CMK (cell line): ENCODE measurements around the gene CDH22.

Experiments used
- DNase-seq: peaks from one replicate; pipeline ENCODE4 v3.0.0-alpha.2; 2010; ENCODE audit warnings: low read depth

The CDH22 gene

DNA sequence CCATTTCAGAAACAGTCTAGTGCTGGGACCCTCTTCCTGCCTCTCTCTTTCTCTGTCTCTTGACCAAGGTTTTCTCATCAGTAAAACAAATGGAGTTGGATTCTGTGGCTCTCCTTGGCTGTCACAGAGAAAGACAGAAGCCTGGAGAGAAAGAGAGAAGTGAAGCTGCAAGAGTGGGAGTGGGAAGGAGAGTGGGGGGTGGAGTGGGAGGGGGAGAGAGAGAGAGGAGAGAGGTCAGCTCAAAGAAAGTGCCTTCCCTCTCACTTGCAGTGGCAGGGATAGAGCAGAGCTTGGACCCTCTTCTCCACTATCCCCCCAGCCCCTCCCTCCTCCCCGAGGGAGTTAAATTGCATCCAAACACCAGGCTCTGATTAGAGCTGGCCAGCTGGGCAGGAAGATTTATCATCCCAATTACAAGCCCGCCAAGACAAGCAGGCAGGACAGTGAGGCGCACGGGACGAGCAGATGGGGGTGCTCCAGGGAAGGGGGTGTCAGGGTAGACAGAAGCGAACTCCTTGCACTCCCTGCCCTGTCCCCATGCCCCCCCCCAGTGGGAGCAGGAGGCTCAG, 115.8 kb downstream of the CDH22 start:
- DNase-seq: no peak

- DNase-seq: no peak
These were observed 116.7 kb downstream of the CDH22 start for GRCh38 chr20:46191611-46192010.

GRCh38 chr20:46191168-46191540, 117.1 kb downstream of the CDH22 start:
- DNase-seq: no peak

GRCh38 chr20:46190478-46191167, 117.7 kb downstream of the CDH22 start:
- no peak for DNase-seq

DNA sequence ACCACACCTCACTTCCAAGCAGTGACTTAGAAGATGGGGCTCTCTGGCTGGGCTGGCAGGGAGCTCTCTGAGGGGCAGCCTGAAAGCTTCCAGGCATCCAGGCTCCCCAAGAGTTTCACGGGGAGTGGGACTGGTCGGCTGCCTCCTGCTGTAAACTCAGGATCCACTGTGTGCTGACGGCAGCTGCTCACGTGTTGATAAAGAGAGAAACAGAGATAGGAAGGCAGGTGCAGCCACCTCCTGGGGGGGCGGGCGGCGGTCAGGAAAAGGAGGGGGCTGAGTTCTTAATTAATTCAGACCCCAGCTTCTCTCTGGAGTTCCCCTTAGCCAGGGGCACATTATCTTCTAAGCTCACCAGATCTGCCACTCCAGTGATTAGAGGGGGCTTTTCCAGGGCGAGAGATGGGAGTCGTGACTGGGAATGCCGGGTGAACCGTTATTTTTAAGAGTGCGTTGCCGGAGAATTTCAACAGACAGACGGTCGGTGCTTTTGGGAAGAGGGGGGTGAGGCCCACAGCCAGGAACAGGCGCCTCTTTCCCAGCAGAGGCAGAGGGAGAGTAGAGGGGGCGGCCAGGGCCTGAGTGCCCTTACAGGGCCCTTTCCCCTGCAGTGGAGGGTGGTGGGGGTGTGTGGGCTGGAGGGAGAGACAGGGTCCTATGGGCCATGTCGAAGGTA, 119.3 kb downstream of the CDH22 start:
- no peak for DNase-seq

GRCh38 chr20:46186210-46186609, 122.1 kb downstream of the CDH22 start:
- DNase-seq: no peak

DNA sequence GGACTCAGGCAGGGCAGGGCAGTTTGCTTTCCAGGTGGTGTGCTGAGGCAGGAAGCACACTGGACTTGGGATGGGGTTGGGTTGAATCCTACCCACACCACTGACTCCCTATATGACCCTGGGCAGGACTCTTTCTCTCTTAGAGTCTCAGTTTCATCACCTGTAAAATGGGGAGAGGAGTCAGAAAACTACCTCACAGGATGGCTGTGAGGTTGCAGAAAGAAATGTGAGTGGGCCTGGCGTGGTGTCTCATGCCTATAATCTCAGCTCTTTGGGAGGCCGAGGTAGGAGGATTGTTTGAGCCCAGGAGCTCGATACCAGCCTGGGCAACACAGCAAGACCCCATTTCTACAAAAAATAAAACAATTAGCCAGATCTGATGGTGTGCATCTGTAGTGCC, 122.9 kb downstream of the CDH22 start:
- DNase-seq: no peak

GRCh38 chr20:46183768-46184167, 124.5 kb downstream of the CDH22 start:
- no peak for DNase-seq

DNA sequence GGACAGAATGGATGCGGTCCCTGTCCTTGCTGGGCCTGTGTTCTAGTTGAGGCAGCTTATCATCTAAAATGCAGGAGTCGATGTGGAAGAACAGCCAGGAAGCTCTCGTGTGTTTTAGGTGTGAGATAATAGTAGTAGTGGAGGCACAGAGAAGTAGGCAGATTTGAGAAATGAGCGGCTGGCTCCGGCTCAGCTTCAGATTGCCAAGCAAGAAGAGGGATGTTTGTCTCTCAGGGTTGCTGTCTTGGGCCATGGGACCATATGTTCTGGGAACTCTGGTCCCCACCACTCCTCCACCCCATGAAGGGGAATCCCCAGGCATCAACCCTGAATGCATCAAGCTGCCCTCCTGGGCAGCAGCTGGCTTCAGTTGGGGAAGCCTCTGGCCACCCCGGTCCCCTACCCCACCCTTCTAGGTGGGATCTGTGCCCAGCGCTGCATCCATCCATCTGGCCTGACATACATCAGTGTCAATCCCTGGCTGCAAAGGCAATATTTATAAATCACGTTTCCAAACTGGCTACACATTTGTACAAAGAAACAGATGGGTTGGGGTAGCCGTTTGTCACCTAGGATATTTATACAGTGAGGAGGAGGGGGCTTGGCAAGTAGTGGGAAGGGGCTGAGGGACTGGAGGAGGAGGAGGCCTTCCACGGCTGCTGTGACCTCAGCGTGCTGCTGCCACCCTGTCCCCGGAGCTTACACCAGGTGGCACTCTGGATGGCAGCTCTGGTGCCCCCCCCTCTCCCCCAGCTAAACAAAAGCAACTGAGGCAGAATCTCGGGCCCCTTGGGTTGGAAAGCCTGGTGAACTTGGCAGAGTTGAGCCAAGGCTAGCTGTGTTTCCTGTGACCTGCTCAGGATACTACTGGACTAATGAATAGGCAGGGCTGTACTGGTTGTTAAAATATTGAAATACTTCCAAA, 125.8 kb downstream of the CDH22 start:
- no peak for DNase-seq

DNA sequence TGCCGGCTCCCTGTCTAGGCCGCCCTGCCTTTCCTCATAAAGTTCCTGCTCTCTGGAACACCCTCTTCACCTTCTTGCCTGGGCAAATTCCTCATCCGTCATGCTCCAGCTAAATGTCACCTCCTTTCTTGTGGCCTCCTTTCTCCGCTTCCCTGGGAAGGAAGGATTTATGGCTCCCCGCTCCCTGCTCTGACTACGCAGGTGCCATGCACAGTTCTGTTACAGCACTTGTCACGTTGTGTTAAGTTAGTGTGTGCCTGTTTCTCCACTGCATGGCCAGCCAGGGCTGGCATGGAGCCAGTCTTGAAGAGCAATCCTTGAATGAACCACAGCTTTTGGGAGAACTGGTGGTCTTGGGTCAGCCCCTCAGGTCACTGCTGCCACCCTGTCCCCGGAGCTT, 128.4 kb downstream of the CDH22 start:
- DNase-seq: no peak

GRCh38 chr20:46178891-46179290, 129.4 kb downstream of the CDH22 start:
- DNase-seq: no peak

DNA sequence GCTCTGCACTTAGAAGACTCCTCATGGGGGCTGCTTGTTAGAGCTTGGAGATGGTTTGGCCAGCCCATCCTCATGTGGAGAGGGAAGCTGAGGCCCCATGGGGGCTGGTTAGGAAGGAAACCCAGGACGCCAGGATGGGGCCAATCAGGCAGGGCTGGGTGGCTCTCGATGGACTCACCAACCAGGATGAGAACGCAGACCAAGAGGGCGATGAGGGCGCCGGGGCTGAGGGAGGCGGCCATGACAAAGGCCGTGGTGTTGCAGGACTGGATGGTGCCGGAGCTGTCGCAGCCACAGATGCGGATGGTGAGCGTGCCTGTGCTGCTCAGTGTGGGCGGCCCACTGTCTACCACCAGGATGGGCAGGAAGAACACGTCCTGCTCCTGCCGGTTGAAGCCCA, 130.5 kb downstream of the CDH22 start:
- DNase-seq: no peak

DNA sequence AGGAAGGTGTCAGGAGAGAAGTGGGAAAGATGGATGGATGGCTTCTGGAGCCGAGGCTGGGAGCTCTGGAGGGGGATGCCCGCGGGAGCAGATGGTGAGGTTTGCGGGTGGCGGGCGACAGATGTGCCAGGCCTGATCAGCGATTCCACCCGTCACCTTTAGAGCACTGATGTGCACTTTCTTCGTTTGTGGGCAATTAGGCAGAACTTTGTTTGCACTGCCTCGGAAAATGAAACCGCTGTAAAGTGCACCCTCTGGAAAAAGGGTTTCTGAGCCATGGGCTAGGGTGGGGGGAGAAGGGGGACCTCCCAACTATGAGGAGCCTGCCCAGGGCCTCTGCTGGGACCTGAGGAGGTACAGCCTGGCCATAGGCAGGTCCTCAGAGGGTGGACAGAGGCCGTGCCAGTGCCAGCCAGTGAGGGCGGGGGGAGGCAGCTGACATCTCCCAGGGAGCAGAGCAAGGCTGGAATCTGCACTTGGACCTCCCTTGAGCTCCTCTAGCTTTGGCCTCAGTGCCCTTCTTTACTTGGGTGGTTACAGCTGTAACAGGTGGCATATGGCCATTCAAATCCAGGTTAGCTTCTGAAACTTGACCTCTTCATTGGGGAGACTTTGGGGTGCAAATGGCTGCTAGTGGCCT, 131.4 kb downstream of the CDH22 start:
- no peak for DNase-seq

GRCh38 chr20:46175127-46175494, 133.2 kb downstream of the CDH22 start:
- DNase-seq: no peak

- DNase-seq: no peak
These were observed 133.7 kb downstream of the CDH22 start for GRCh38 chr20:46174469-46175126.

DNA sequence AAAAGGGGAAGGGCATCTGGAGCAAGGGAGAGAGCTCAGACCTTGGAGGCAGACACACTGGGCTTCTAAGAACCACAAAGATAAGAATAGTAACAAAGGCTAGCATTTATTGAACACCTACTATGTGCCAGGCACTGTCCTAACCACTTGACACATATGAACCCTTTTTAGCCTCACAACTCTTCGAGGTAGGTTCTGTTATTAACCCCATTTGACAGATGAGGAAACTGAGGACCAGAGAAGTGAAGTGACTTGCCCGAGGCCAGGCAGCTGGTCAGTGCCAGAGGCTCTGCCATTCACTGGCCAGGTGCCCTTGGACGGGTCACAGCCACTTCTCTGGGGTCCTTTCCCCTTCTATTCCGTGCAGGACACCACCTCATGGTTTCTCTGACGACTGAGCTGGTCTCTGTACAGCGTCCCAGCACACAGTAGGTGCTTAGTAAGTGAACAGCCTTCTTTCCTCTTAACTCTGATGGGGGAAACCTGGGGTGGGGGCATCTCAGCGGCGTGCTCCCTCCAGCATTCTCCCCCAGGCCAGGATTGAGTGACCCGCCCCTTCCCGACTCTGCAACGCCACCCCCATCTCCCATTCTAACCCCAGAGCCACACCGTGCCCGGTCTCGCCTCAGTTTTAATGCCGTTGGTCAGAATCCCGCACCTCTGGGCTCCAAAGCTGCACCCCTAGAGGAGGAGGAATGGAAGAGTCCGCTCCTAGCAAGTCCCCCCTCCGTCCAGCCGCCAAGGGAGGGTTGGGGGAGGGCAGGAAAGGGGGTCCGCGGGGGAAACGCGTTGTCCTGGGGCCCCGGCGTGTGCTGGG, 134.4 kb downstream of the CDH22 start:
- DNase-seq: no peak

GRCh38 chr20:46172961-46173536, 135.2 kb downstream of the CDH22 start:
- DNase-seq: no peak

GRCh38 chr20:46172455-46172854, 135.8 kb downstream of the CDH22 start:
- DNase-seq: no peak

DNA sequence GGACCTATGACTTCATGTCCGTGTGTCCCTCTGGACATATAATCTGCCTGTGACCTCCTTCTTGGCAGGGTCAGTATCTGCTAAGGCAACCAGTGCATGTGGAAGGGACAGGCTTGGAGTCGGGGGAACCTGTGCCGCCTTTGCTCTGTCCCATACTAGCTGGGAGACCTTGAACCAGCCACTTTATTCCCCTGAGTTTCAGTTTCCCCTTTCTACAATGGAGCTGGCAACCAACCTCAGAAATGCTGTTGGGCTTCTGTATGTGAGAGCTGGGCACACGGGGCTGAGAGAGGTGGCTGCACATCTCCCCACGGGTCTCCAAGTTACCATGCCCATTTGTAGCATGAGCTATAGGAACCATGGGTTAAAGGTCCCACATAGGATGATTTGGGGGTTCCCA, 136.4 kb downstream of the CDH22 start:
- DNase-seq: no peak

- no peak for DNase-seq
These were observed 136.8 kb downstream of the CDH22 start for GRCh38 chr20:46171476-46171875.
